Upper lobe of left lung (tissue), 6 donors: ENCODE measurements around the gene DCLK1. TPM values are rescaled to one million over a fixed set of nuclear protein-coding genes. Genes with fewer than 3 reads are reported as not detected.

Experiments
- ATAC-seq, 2 donors: fragments of 200-7000 bp; cut with Tn5 transposase; one replicate each; pipeline ENCODE4 v1.9.1; 2022; ENCODE audit warnings: mild to moderate bottlenecking in 2 of 2, moderate library complexity in 2 of 2; ENCODE audit not compliant: low FRiP score in 2 of 2
- DNase-seq, 2 donors: peaks; one replicate each; pipeline ENCODE4 v3.0.0-alpha.2; 2019 to 2020
- H3K27ac ChIP-seq, 4 donors: fragments of 200-600 bp; sonication (generic); one replicate each; pipeline ENCODE4 v1.5.1; 2016 to 2019
- H3K27me3 ChIP-seq, 4 donors: fragments of 200-600 bp; sonication (generic); one replicate each; pipeline ENCODE4 v1.5.1; 2017 to 2019
- H3K36me3 ChIP-seq, 4 donors: fragments of 200-600 bp; sonication (generic); one replicate each; pipeline ENCODE4 v1.5.1; 2016 to 2019
- H3K4me1 ChIP-seq, 4 donors: fragments of 200-600 bp; sonication (generic); one replicate each; pipeline ENCODE4 v1.5.1; 2018 to 2019
- H3K4me3 ChIP-seq, 4 donors: fragments of 200-600 bp; sonication (generic); one replicate each; pipeline ENCODE4 v1.5.1; 2017 to 2019; ENCODE audit warnings: mild to moderate bottlenecking in 2 of 4, moderate library complexity in 1 of 4
- H3K9me3 ChIP-seq, 4 donors: fragments of 200-600 bp; sonication (generic); one replicate each; pipeline ENCODE4 v1.5.1; 2018 to 2019
- EP300 ChIP-seq, 4 donors: sonication (generic); formaldehyde crosslinking; IDR thresholded peaks; one replicate each; pipeline ENCODE4 v1.5.1; 2017; ENCODE audit warnings: antibody characterized with exemption in 4 of 4, control low read depth in 2 of 4
- POLR2A ChIP-seq, 4 donors: fragments of 450-650 bp; IDR thresholded peaks; one replicate each; pipeline ENCODE4 v1.5.1; 2016 to 2017; ENCODE audit warnings: antibody characterized with exemption in 4 of 4, mild to moderate bottlenecking in 2 of 4
- POLR2AphosphoS5 ChIP-seq, 2 donors: sonication (generic); formaldehyde crosslinking; IDR thresholded peaks; one replicate each; pipeline ENCODE4 v1.5.1; 2017; ENCODE audit warnings: antibody characterized with exemption in 2 of 2
- WGBS, 2 donors: methylation state at CpG; one replicate each; pipeline ENCODE4 v1.1.5; 2017 to 2018; 5-methylcytosine and 5-hydroxymethylcytosine counted together
- total RNA-seq, 6 donors: library from RNA; depleted of rRNA in 4 of 6; stranded (reverse); fragments of >200 nt in 4 of 6; gene quantifications; one replicate each; pipeline versions ENCODE4 v1.1.0 to v1.2.1, GENCODE V29; 2016 to 2021
- TF ChIP-seq, protein P1 (sequence below), 6 experiments: fragments of 450-650 bp in 4 of 6; fragments of 200-600 bp in 2 of 6; sonication (generic) in 2 of 6; IDR thresholded peaks; one replicate each; pipeline ENCODE4 v1.5.1; 2016 to 2019; ENCODE audit warnings: antibody characterized with exemption in 6 of 6
- donor health status: DM: no; HTN: no; CAD: no; lungs with moderate emphysema.
- donor health status: DM: no; HTN: yes; CAD: no; lungs with severe emphysema.

The DCLK1 gene
- total RNA-seq, 6 donors from 2014 or later = 2.1 to 14.7 (median 3.9) TPM

DNA sequence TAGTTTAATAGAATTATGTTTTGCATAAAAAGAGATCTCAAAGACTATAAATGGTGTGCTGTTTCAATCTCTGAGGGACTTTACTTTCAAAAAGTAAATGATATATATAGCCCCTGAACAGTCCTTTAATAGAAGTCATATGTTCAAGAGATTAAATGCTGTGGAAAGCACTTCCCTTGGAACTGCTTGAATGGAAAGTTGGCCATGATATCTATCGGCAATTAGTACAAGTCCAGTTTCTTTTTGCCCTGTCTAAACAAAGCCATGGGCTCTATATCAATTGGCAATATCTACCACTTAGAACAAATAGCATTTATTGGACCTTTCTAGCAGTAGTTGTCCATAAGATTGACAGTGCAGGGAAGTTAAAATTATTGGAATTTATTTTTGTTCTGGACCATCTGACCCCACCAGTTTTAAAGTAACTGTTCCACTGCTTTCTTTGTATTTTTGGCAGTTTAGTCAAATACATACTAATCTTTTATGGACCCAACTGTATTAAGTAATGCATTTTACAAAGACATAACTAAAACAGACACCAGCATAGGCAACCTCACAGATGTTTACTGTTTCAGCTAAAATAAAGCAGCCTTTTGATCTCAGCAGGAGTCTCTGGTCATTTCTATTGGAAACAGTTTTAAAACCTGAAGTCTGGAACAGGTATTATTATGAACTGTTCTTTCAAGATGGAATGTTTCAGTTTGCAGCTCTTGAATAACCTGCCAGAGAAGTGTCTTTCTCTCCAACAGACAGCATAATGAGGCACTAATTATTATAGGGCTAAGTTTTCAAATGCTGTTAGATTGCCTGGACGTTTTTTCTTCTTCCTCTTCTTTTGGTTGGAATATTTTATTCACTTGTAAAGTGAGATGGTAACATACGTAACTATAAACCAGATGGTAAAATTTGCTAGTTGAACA lies 282.6 kb downstream of the DCLK1 start:
- Histone ChIP-seq H3K27me3 (no peaks in the 10 kb centered on the region), H3K4me1 (no peaks in the 10 kb centered on the region), H3K36me3 (no peaks in the 10 kb centered on the region), H3K27ac (no peak overlapping the region), H3K9me3 (no peaks in the 10 kb centered on the region), H3K4me3 (no peak overlapping the region)
- DNase-seq (no peak), ATAC-seq (peak in 1 of 2 donors; percentile 39)
- WGBS, 2 donors = 62 to 63% methylated on average over 3 of the region's 3 CpGs
- TF ChIP-seq POLR2AphosphoS5 (IDR thresholded peaks at IDR 0.05) (no peak), POLR2A (IDR thresholded peaks at IDR 0.05) (no peak), EP300 (IDR thresholded peaks at IDR 0.05) (no peak)
- TF ChIP-seq, protein P1, sequence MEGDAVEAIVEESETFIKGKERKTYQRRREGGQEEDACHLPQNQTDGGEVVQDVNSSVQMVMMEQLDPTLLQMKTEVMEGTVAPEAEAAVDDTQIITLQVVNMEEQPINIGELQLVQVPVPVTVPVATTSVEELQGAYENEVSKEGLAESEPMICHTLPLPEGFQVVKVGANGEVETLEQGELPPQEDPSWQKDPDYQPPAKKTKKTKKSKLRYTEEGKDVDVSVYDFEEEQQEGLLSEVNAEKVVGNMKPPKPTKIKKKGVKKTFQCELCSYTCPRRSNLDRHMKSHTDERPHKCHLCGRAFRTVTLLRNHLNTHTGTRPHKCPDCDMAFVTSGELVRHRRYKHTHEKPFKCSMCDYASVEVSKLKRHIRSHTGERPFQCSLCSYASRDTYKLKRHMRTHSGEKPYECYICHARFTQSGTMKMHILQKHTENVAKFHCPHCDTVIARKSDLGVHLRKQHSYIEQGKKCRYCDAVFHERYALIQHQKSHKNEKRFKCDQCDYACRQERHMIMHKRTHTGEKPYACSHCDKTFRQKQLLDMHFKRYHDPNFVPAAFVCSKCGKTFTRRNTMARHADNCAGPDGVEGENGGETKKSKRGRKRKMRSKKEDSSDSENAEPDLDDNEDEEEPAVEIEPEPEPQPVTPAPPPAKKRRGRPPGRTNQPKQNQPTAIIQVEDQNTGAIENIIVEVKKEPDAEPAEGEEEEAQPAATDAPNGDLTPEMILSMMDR (IDR thresholded peaks at IDR 0.05) = no peak

DNA sequence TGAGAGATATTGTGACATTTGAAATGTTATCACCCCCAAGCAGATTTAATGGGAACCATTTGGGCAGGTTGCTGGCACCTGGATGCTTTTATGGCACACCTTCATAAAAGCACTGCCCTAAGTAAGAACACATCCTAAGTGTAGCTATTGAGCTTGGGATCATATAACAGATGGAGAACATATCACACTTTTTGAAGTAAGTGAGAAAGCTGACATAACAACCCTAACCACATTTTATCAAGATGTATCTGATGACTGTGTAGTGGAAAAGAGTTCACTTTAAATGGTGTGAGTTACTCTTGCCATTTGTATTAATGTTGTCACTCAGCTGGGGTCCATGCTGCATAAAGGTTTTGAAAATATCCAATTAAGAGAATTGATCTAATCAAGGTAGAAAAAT lies 287.9 kb downstream of the DCLK1 start:
- TF ChIP-seq, protein P1 (IDR thresholded peaks at IDR 0.05) = no peak
- no peak for TF ChIP-seq POLR2AphosphoS5 (IDR thresholded peaks at IDR 0.05)
- TF ChIP-seq POLR2A (IDR thresholded peaks at IDR 0.05) = no peak
- no peak for TF ChIP-seq EP300 (IDR thresholded peaks at IDR 0.05)
- ATAC-seq (no peak), DNase-seq (no peak)
- no peak overlapping the region for H3K4me3 ChIP-seq
- H3K27ac ChIP-seq = no peak overlapping the region
- no peaks in the 10 kb centered on the region for H3K36me3 ChIP-seq
- no peaks in the 10 kb centered on the region for H3K4me1 ChIP-seq
- no peaks in the 10 kb centered on the region for H3K9me3 ChIP-seq
- no peaks in the 10 kb centered on the region for H3K27me3 ChIP-seq

GRCh38 chr13:35841060-35841521 lies 290.1 kb downstream of the DCLK1 start:
- ATAC-seq = no peak
- Histone ChIP-seq H3K27me3 (no peaks in the 10 kb centered on the region), H3K4me1 (no peaks in the 10 kb centered on the region), H3K36me3 (no peaks in the 10 kb centered on the region), H3K9me3 (no peaks in the 10 kb centered on the region), H3K4me3 (no peak overlapping the region), H3K27ac (no peak overlapping the region)
- DNase-seq = no peak
- 76 to 79% methylated on average over 4 of the region's 4 CpGs for WGBS, 2 donors
- TF ChIP-seq, protein P1 (IDR thresholded peaks at IDR 0.05) = no peak
- TF ChIP-seq POLR2A (IDR thresholded peaks at IDR 0.05) = no peak
- TF ChIP-seq EP300 (IDR thresholded peaks at IDR 0.05) = no peak
- TF ChIP-seq POLR2AphosphoS5 (IDR thresholded peaks at IDR 0.05) = no peak

DNA sequence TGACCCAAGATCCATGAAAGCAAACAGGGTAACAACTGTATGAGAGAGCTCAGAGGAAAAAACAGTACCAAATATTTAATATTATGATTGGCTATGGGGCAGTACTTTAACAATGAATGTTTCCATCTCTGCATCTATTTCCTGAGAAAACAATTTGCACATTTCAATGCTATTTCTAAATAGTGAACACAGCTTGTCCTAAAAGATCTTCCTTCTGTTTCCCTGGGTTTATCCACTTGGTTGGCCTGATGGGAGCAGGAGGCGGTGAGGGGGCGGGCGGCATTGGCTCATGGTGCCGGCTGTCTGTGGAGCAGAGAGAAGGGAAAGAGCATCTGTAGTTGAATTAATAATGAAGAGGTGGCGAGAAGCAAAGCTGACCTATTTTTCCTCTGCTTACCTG lies 291.4 kb downstream of the DCLK1 start:
- Histone ChIP-seq H3K36me3 (no peaks in the 10 kb centered on the region), H3K9me3 (no peaks in the 10 kb centered on the region), H3K27me3 (no peaks in the 10 kb centered on the region), H3K4me1 (no peaks in the 10 kb centered on the region), H3K27ac (no peak overlapping the region), H3K4me3 (no peak overlapping the region)
- no peak for TF ChIP-seq POLR2AphosphoS5 (IDR thresholded peaks at IDR 0.05)
- TF ChIP-seq, protein P1 (IDR thresholded peaks at IDR 0.05) = no peak
- ATAC-seq (no peak), DNase-seq (peak in 1 of 2 donors; percentile 58)
- 90 to 96% methylated on average over 5 of the region's 5 CpGs for WGBS, 2 donors

GRCh38 chr13:35838356-35838755 lies 292.8 kb downstream of the DCLK1 start:
- Histone ChIP-seq H3K4me3 (no peak overlapping the region), H3K27ac (no peak overlapping the region), H3K27me3 (no peaks in the 10 kb centered on the region), H3K9me3 (no peaks in the 10 kb centered on the region), H3K36me3 (no peaks in the 10 kb centered on the region), H3K4me1 (no peaks in the 10 kb centered on the region)
- TF ChIP-seq, protein P1 (IDR thresholded peaks at IDR 0.05) = no peak
- no peak for TF ChIP-seq EP300 (IDR thresholded peaks at IDR 0.05)
- TF ChIP-seq POLR2AphosphoS5 (IDR thresholded peaks at IDR 0.05) = no peak
- no peak for TF ChIP-seq POLR2A (IDR thresholded peaks at IDR 0.05)
- no peak for ATAC-seq
- 39 to 45% methylated on average over 1 of the region's 1 CpG for WGBS, 2 donors
- no peak for DNase-seq
